IMR-90 (cell line): Measurements from ENCODE around the gene PXT1. TPM values are rescaled to one million over a fixed set of nuclear protein-coding genes. Genes with fewer than 3 reads are reported as not detected.

Source experiments
- ATAC-seq: fragments of 200-7000 bp; cut with Tn5 transposase; 2 replicates; pipeline ENCODE4 v1.9.1; 2020; ENCODE audit warnings: low read depth, mild to moderate bottlenecking, moderate library complexity
- BruUV-seq: library from RNA; stranded (reverse); fragments of 400-500 nt; replicated peaks from 2 replicates; lab custom pipeline; 2021; lab: Mats Ljungman, UMichigan
- CTCF ChIA-PET: fragments of 300-600 bp; formaldehyde crosslinking; extraction: SDS; loops from one replicate; lab custom pipeline; 2021; ENCODE audit warnings: antibody characterized with exemption; lab: Yijun Ruan, JAX
- POLR2A ChIA-PET: fragments of 300-600 bp; sonication (Branson Sonifier 250); formaldehyde crosslinking; loops from one replicate; lab custom pipeline; 2022; ENCODE audit warnings: antibody characterized with exemption; ENCODE audit not compliant: unreplicated experiment; lab: Charles Lee
- DNase-seq: peaks from one replicate; pipeline ENCODE4 v3.0.0; 2013
- H2AFZ ChIP-seq: replicated peaks from 2 replicates; pipeline ENCODE3; 2013; ENCODE audit warnings: low read length, mild to moderate bottlenecking; ENCODE audit not compliant: poor library complexity
- H2AK5ac ChIP-seq: 2 replicates; pipeline ENCODE4 v1.6.1; 2013; ENCODE audit warnings: low read depth, low read length, inconsistent platforms
- H2AK9ac ChIP-seq: replicated peaks from 2 replicates; pipeline ENCODE3; 2013; ENCODE audit warnings: mild to moderate bottlenecking, low read depth, low read length, moderate library complexity; ENCODE audit not compliant: poor library complexity
- H2BK120ac ChIP-seq: 2 replicates; pipeline ENCODE4 v1.6.1; 2013; ENCODE audit warnings: low read depth, low read length, inconsistent platforms
- H2BK15ac ChIP-seq: 3 replicates; pipeline ENCODE4 v1.6.1; 2013; ENCODE audit warnings: low read depth, low read length, inconsistent platforms
- H2BK20ac ChIP-seq: 2 replicates; pipeline ENCODE4 v1.6.1; 2013; ENCODE audit warnings: low read depth, mild to moderate bottlenecking, inconsistent platforms, low read length, moderate library complexity
- H2BK5ac ChIP-seq: 2 replicates; pipeline ENCODE4 v1.6.1; 2013; ENCODE audit warnings: mild to moderate bottlenecking, low read depth, low read length, inconsistent platforms; ENCODE audit not compliant: poor library complexity, severe bottlenecking
- H3K14ac ChIP-seq: replicated peaks from 2 replicates; pipeline ENCODE4 v1.6.1; 2013; ENCODE audit warnings: low read depth, low read length, inconsistent platforms
- H3K18ac ChIP-seq: 2 replicates; pipeline ENCODE4 v1.6.1; 2013; ENCODE audit warnings: low read depth, low read length, control low read depth
- H3K23ac ChIP-seq: 2 replicates; pipeline ENCODE4 v1.6.1; 2013; ENCODE audit warnings: low read depth, low read length, inconsistent platforms
- H3K27ac ChIP-seq: 2 replicates; pipeline ENCODE4 v1.5.1; 2013; ENCODE audit warnings: mild to moderate bottlenecking, control low read depth, low read length; ENCODE audit not compliant: insufficient read depth
- H3K27me3 ChIP-seq: 2 replicates; pipeline ENCODE4 v1.6.1; 2013; ENCODE audit warnings: low read length; ENCODE audit not compliant: control insufficient read depth, insufficient read depth
- H3K36me3 ChIP-seq: 2 replicates; pipeline ENCODE4 v1.6.1; 2013; ENCODE audit warnings: low read length, mixed read lengths; ENCODE audit not compliant: control insufficient read depth, insufficient read depth
- H3K4ac ChIP-seq: 2 replicates; pipeline ENCODE4 v1.6.1; 2013; ENCODE audit warnings: low read depth, low read length, inconsistent platforms
- H3K4me1 ChIP-seq: 2 replicates; pipeline ENCODE4 v1.6.1; 2013; ENCODE audit warnings: low read length, mixed read lengths; ENCODE audit not compliant: control insufficient read depth, insufficient read depth
- H3K4me2 ChIP-seq: 2 replicates; pipeline ENCODE4 v1.6.1; 2013; ENCODE audit warnings: low read depth, mild to moderate bottlenecking, control low read depth, low read length, moderate library complexity
- H3K4me3 ChIP-seq: 2 replicates; pipeline ENCODE4 v1.5.1; 2013; ENCODE audit warnings: low read depth, mild to moderate bottlenecking, control low read depth, low read length, moderate library complexity; ENCODE audit not compliant: insufficient read depth
- H3K56ac ChIP-seq: 2 replicates; pipeline ENCODE4 v1.6.1; 2013; ENCODE audit warnings: low read length, inconsistent platforms; ENCODE audit not compliant: insufficient read depth; ENCODE audit errors: extremely low read depth
- H3K79me1 ChIP-seq, 2 experiments: 2 replicates each; pipeline ENCODE4 v1.6.1; 2013; ENCODE audit warnings: low read length in 2 of 2, inconsistent platforms in 1 of 2, low read depth in 1 of 2
- H3K9ac ChIP-seq: 2 replicates; pipeline ENCODE4 v1.6.1; 2013; ENCODE audit warnings: low read depth, low read length, control low read depth
- H3K9me1 ChIP-seq: 2 replicates; pipeline ENCODE4 v1.6.1; 2013; ENCODE audit warnings: low read length, inconsistent platforms; ENCODE audit not compliant: insufficient read depth
- H3K9me3 ChIP-seq: 2 replicates; pipeline ENCODE4 v1.6.1; 2013; ENCODE audit warnings: low read length; ENCODE audit not compliant: control insufficient read depth, insufficient read depth
- H4K20me1 ChIP-seq: 2 replicates; pipeline ENCODE4 v1.6.1; 2013; ENCODE audit warnings: low read length, inconsistent platforms; ENCODE audit not compliant: insufficient read depth
- H4K5ac ChIP-seq: 2 replicates; pipeline ENCODE4 v1.6.1; 2013; ENCODE audit warnings: mild to moderate bottlenecking, low read depth, low read length, control low read depth
- H4K8ac ChIP-seq, 2 experiments: 2 replicates each; pipeline ENCODE4 v1.6.1; 2013; ENCODE audit warnings: low read depth in 2 of 2, low read length in 2 of 2, control low read depth in 1 of 2, inconsistent platforms in 1 of 2
- H4K91ac ChIP-seq: 2 replicates; pipeline ENCODE4 v1.6.1; 2013; ENCODE audit warnings: low read depth, low read length, inconsistent platforms; ENCODE audit not compliant: insufficient read depth
- BHLHE40 ChIP-seq: fragments of 150-350 bp; IDR thresholded peaks from 2 replicates; pipeline ENCODE4 v1.6.1; 2016; ENCODE audit warnings: mild to moderate bottlenecking, low read depth, low read length
- CEBPB ChIP-seq: IDR thresholded peaks from 2 replicates; pipeline ENCODE4 v1.6.1; 2012; ENCODE audit warnings: low read depth, low read length, improper control_type of control experiment
- CHD1 ChIP-seq: IDR thresholded peaks from 2 replicates; pipeline ENCODE4 v1.6.1; 2012; ENCODE audit warnings: low read depth, low read length, improper control_type of control experiment
- FOS ChIP-seq: fragments of 150-350 bp; IDR thresholded peaks from 2 replicates; pipeline ENCODE4 v1.6.1; 2016; ENCODE audit warnings: low read depth, low read length
- MAZ ChIP-seq: IDR thresholded peaks from 2 replicates; pipeline ENCODE4 v1.6.1; 2012; ENCODE audit warnings: low read depth, mild to moderate bottlenecking, low read length, improper control_type of control experiment, moderate library complexity, borderline replicate concordance
- MXI1 ChIP-seq: IDR thresholded peaks from 2 replicates; pipeline ENCODE4 v1.6.1; 2012; ENCODE audit warnings: low read depth, mild to moderate bottlenecking, low read length, moderate library complexity, borderline replicate concordance
- NFE2L2 ChIP-seq: fragments of 150-350 bp; IDR thresholded peaks from 2 replicates; pipeline ENCODE4 v1.6.1; 2016; ENCODE audit warnings: low read depth, mild to moderate bottlenecking, low read length
- POLR2A ChIP-seq: IDR thresholded peaks from 2 replicates; pipeline ENCODE4 v1.6.1; 2012; ENCODE audit warnings: mild to moderate bottlenecking, low read depth, low read length
- RAD21 ChIP-seq: IDR thresholded peaks from 2 replicates; pipeline ENCODE4 v1.6.1; 2012; ENCODE audit warnings: low read length, improper control_type of control experiment
- RCOR1 ChIP-seq: IDR thresholded peaks from 2 replicates; pipeline ENCODE4 v1.6.1; 2012; ENCODE audit warnings: mild to moderate bottlenecking, low read length, improper control_type of control experiment; ENCODE audit not compliant: insufficient replicate concordance
- SMC3 ChIP-seq: fragments of 150-350 bp; IDR thresholded peaks from 2 replicates; pipeline ENCODE4 v1.6.1; 2016; ENCODE audit warnings: low read depth, mild to moderate bottlenecking, antibody characterized with exemption, low read length, moderate library complexity
- dilution Hi-C: fragments of 300-500 bp; cut with HindIII; formaldehyde crosslinking; loops from one replicate; pipeline ENCODE4 v1.14.3; 2018; ENCODE audit warnings: low sequenced_read_pairs; ENCODE audit not compliant: unreplicated experiment
- in situ Hi-C: fragments of 300-500 bp; cut with MboI; formaldehyde crosslinking; loops from 3 replicates; pipeline ENCODE4 v1.14.3; 2019; ENCODE audit warnings: low sequenced_read_pairs, inconsistent platforms, mixed read lengths
- intact Hi-C: fragments of 100-400 bp; cut with micrococcal nuclease; formaldehyde crosslinking; loops from 2 replicates; pipeline ENCODE4 v1.10.0; 2022
- polyA plus RNA-seq, 3 experiments: library from polyadenylated mRNA; depleted of rRNA; stranded (reverse); fragments of >200 nt; gene quantifications; 2 replicates each; pipeline ENCODE4 v1.2.3, GENCODE V29; 2012; ENCODE audit warnings: low replicate concordance in 1 of 3
- total RNA-seq: library from RNA; depleted of rRNA; stranded (reverse); fragments of >200 nt; gene quantifications from 2 replicates; pipeline ENCODE4 v1.2.3, GENCODE V29; 2012
- TF ChIP-seq, protein P1 (sequence below): fragments of 150-350 bp; IDR thresholded peaks from 2 replicates; pipeline ENCODE4 v1.6.1; 2017; ENCODE audit warnings: mild to moderate bottlenecking, antibody characterized with exemption, low read length, low read depth
- TF ChIP-seq, protein P2 (sequence below): fragments of 150-350 bp; IDR thresholded peaks from 2 replicates; pipeline ENCODE4 v1.6.1; 2016; ENCODE audit warnings: low read depth, mild to moderate bottlenecking, low read length, moderate library complexity, borderline replicate concordance

PXT1 gene
- total and polyA plus RNA-seq, 2 of the 4 experiments (the other 2 are of a cell fraction) = not detected

DNA sequence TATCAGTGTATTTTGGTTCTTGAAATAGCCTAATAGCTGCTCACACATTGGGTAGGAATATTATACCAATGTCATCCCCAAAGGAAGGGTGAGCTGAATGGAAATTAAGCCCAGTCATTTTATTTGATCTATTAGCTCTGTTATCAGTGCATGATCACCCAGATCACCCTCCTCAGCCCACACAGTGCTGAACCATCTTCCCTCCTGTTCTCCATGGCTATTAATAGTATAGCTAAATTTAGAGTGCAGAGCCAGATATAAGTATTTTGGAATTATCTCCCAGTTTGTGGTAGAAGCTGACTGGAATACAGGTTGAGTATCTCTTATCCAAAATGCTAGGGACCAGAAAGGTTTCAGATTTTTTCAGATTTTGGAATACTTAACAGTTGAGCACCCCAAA is 45.6 kb upstream of the PXT1 start:
- intact Hi-C loops = no loop called here
- no peak overlapping the region for H3K27ac ChIP-seq

More for the DNA sequence above, 45.6 kb upstream of the PXT1 start:
- no peak overlapping the region for H3K9ac ChIP-seq
- peaks cover 8% of the 10 kb centered on the region for H3K4me1 ChIP-seq
- H4K5ac ChIP-seq = no peak overlapping the region
- H4K8ac ChIP-seq = no peak overlapping the region
- no peak overlapping the region for H3K4me3 ChIP-seq
- H3K79me1 ChIP-seq = peaks cover 5 to 60% of the 10 kb centered on the region in 2 experiments; a peak in 2 of 4 replicates
- H2BK5ac ChIP-seq = no peak overlapping the region
- peaks cover 19% of the 10 kb centered on the region; the same call in 1 of the 2 replicates for H4K20me1 ChIP-seq
- no peak overlapping the region for H2AK5ac ChIP-seq
- ATAC-seq (no peak), DNase-seq (no peak)
- H3K4me2 ChIP-seq = no peak overlapping the region
- no peak overlapping the region for H3K23ac ChIP-seq
- peaks cover 28% of the 10 kb centered on the region for H3K36me3 ChIP-seq
- no peak overlapping the region for H3K14ac ChIP-seq
- no peak overlapping the region for H3K56ac ChIP-seq
- in situ Hi-C loops = no loop called here
- no peak overlapping the region for H3K4ac ChIP-seq
- no peak overlapping the region for H2AK9ac ChIP-seq
- no peak overlapping the region for H2BK15ac ChIP-seq
- BruUV-seq = no TSS peak
- ChIA-PET POLR2A (no interaction called here), CTCF (interaction anchor here (1.1 kb wide), 1 partner anchor 14 kb away, joined by 3 read pairs; no protein-coding TSS in a partner anchor)
- H4K91ac ChIP-seq = no peak overlapping the region
- H2AFZ ChIP-seq = no peak overlapping the region
- H3K27me3 ChIP-seq = no peaks in the 10 kb centered on the region
- peaks cover 15% of the 10 kb centered on the region for H3K9me1 ChIP-seq
- TF ChIP-seq, protein P1, sequence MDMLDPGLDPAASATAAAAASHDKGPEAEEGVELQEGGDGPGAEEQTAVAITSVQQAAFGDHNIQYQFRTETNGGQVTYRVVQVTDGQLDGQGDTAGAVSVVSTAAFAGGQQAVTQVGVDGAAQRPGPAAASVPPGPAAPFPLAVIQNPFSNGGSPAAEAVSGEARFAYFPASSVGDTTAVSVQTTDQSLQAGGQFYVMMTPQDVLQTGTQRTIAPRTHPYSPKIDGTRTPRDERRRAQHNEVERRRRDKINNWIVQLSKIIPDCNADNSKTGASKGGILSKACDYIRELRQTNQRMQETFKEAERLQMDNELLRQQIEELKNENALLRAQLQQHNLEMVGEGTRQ = no peak
- no peak for TF ChIP-seq SMC3
- TF ChIP-seq, protein P2, sequence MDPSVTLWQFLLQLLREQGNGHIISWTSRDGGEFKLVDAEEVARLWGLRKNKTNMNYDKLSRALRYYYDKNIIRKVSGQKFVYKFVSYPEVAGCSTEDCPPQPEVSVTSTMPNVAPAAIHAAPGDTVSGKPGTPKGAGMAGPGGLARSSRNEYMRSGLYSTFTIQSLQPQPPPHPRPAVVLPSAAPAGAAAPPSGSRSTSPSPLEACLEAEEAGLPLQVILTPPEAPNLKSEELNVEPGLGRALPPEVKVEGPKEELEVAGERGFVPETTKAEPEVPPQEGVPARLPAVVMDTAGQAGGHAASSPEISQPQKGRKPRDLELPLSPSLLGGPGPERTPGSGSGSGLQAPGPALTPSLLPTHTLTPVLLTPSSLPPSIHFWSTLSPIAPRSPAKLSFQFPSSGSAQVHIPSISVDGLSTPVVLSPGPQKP = no peak
- no peak for TF ChIP-seq FOS
- no peak for TF ChIP-seq POLR2A
- TF ChIP-seq NFE2L2 = no peak
- TF ChIP-seq RAD21 = no peak
- no peak for TF ChIP-seq BHLHE40
- TF ChIP-seq MXI1 = no peak
- TF ChIP-seq CEBPB = no peak
- TF ChIP-seq CHD1 = no peak
- TF ChIP-seq RCOR1 = no peak
- no peak for TF ChIP-seq MAZ
- no peak overlapping the region for H2BK20ac ChIP-seq
- H3K9me3 ChIP-seq = no peaks in the 10 kb centered on the region
- dilution Hi-C loops = no loop called here
- no peak overlapping the region for H2BK120ac ChIP-seq
- no peak overlapping the region for H3K18ac ChIP-seq
